ENCODE results near the gene GSAP. TPM values are rescaled to one million over a fixed set of nuclear protein-coding genes. Genes with fewer than 3 reads are reported as not detected.
"Not testable (repeated sequence)": the region's sequence is repeated elsewhere in the genome, so short reads cannot be mapped to it uniquely, and the experiment has no call there.

The GSAP gene
- total and polyA plus RNA-seq, 9 of the 15 experiments (the other 6 are each of a cell fraction or from before 2014, with no cell fraction given): 0.13 TPM; not detected in 8

DNA sequence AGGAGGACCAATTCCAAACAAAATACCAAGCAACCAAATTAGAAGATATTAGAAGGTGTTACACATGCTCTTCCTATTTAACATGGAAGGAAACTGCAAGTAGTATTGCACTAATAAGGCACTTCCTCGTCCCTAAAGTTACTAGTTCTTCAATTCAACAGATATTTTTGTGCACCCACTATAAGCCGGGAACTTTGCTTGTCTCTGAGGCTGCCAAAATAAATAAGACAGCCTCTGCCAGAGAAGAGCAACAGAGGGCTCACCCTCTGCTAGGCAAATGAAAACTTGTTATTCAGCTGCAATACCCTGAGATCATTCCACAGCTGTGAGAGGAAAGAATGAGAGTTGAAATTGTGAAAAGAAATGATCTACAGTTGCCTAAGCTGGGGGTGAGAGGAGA, 37.4 kb upstream of the GSAP start:
- Histone ChIP-seq H3K27me3 (ENCODE audit: control insufficient read depth in 2 of 2, insufficient read depth in 2 of 2, low read length in 2 of 2) (peaks cover 17 to 28% of the 10 kb centered on the region in 2 experiments; a peak in 3 of 5 replicates), H3K27ac (ENCODE audit: extremely low read depth, low read depth, low read length) (no peak overlapping the region), H3K9ac (ENCODE audit: insufficient read depth in 1 of 2, low read depth in 2 of 2, low read length in 2 of 2) (no peak overlapping the region), H4K20me1 (replicated peaks; ENCODE audit: control insufficient read depth, insufficient read depth, low read length) (no peaks in the 10 kb centered on the region), H3K4me1 (replicated peaks in 1 of 2; ENCODE audit: control insufficient read depth in 2 of 2, insufficient read depth in 2 of 2, low read length in 2 of 2) (no peaks in the 10 kb centered on the region), H3K36me3 (ENCODE audit: control insufficient read depth, insufficient read depth, low read length) (no peaks in the 10 kb centered on the region), H2AFZ (ENCODE audit: low read depth, low read length) (no peak overlapping the region), H3K9me3 (replicated peaks; ENCODE audit: control insufficient read depth, insufficient read depth, low read depth, low read length) (no peaks in the 10 kb centered on the region), H3K79me2 (ENCODE audit: control insufficient read depth, insufficient read depth, low read length) (no peaks in the 10 kb centered on the region), H3K4me3 (no peak overlapping the region), H3K4me2 (ENCODE audit: insufficient read depth, low read length) (no peak overlapping the region), H3K9me1 (ENCODE audit: control insufficient read depth, insufficient read depth, low read length) (no peaks in the 10 kb centered on the region)
- POLR2A ChIA-PET: interaction anchor here (0.7 kb wide), 1 partner anchor 54 kb away, joined by 3 read pairs; no protein-coding TSS in a partner anchor
- ATAC-seq: no peak
- intact Hi-C loops (cut with micrococcal nuclease): no loop called here
- DNase-seq (ENCODE audit: extremely low read depth in 1 of 4, low spot score in 3 of 4): no peak
- FAIRE-seq: no peak
- WGBS (ENCODE audit: insufficient coverage, low coverage, missing lambda C conversion rate): 0% methylated on average over 2 of the region's 2 CpGs
- CTCF ChIA-PET (ENCODE audit: low intra/inter-chr PET ratio): no interaction called here
- TF ChIP-seq NEUROD1 (IDR thresholded peaks at IDR 0.05; ENCODE audit: borderline replicate concordance, low read depth, low read length, partially characterized antibody) (no peak), CBX8 (IDR thresholded peaks at IDR 0.05; ENCODE audit: borderline replicate concordance, extremely low read depth, low read depth, low read length, poor library complexity, severe bottlenecking) (peak; percentile 89)
- BruUV-seq (replicated peaks): no TSS peak
- in situ Hi-C loops (cut with MboI): no loop called here

- H4K20me1 ChIP-seq (replicated peaks; ENCODE audit: control insufficient read depth, insufficient read depth, low read length); BruUV-seq (replicated peaks); H3K4me3 ChIP-seq; H3K4me1 ChIP-seq (replicated peaks in 1 of 2; ENCODE audit: control insufficient read depth in 2 of 2, insufficient read depth in 2 of 2, low read length in 2 of 2); H3K9ac ChIP-seq (ENCODE audit: insufficient read depth in 1 of 2, low read depth in 2 of 2, low read length in 2 of 2); H3K4me2 ChIP-seq (ENCODE audit: insufficient read depth, low read length); CTCF ChIA-PET (ENCODE audit: low intra/inter-chr PET ratio); DNase-seq (ENCODE audit: extremely low read depth in 1 of 4, low spot score in 3 of 4); in situ Hi-C loops (cut with MboI); H3K9me3 ChIP-seq (replicated peaks; ENCODE audit: control insufficient read depth, insufficient read depth, low read depth, low read length); H3K36me3 ChIP-seq (ENCODE audit: control insufficient read depth, insufficient read depth, low read length); ATAC-seq; H3K27ac ChIP-seq (ENCODE audit: extremely low read depth, low read depth, low read length); POLR2A ChIA-PET; H2AFZ ChIP-seq (ENCODE audit: low read depth, low read length); H3K9me1 ChIP-seq (ENCODE audit: control insufficient read depth, insufficient read depth, low read length); intact Hi-C loops (cut with micrococcal nuclease); FAIRE-seq; H3K79me2 ChIP-seq (ENCODE audit: control insufficient read depth, insufficient read depth, low read length): not testable (repeated sequence)
- WGBS (ENCODE audit: insufficient coverage, low coverage, missing lambda C conversion rate): 5% methylated on average over 6 of the region's 6 CpGs
- H3K27me3 ChIP-seq (ENCODE audit: control insufficient read depth in 2 of 2, insufficient read depth in 2 of 2, low read length in 2 of 2): peaks cover 23 to 28% of the 10 kb centered on the region in 2 experiments; a peak in 4 of 5 replicates
Measured at GRCh38 chr7:77451950-77452349, 35.8 kb upstream of the GSAP start.
